ENCODE data around the gene MRPS2. TPM values are rescaled to one million over a fixed set of nuclear protein-coding genes. Genes with fewer than 3 reads are reported as not detected.

The MRPS2 gene
- total RNA-seq, 1 experiment from 2014 or later = 84.4 TPM

DNA sequence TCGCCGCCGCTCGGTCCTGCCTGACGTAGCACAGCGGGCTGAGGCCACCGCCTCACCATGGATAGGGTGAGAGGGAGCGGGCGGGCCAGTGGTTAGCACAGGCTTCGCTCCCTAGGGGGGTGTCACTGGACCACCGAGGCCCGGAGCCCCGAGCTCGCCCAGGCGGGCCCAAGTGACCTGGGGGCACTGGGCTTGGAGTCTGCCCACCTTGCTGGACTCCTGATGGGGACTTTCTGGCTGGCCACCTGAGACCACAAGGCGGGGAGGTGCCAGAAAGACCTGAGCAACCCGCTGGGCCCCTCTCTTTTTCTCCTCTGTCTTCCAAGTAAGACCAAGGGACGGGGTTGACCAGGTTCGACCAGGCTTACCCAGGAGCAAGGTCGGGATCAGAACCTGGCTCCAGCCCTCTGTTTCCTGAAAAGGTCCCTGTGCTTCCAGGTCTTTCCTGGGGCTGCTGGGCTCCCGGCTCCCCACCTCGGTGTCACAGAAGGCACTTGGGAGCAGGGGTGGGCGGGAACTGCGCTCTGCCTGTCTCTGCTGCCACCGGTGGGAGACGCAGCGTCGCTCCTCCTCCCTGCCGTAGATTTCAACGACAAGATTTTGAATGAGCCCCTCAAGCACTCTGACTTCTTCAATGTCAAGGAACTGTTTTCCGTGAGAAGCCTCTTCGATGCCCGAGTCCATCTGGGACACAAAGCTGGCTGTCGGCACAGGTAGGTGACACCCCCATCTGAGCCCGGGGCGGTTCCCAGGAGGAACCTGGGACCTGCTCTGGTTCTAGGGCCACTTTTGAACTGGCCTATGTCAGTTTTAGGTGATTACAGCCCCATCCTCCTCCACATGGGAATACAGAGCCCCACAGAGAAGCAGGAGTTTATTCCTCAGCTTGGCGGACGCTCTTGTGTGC, 1.0 kb downstream of the MRPS2 start:
- BruUV-seq (replicated peaks) = TSS peak; percentile 46
- ChIA-PET POLR2A (ENCODE audit: unreplicated experiment) (no interaction called here), CTCF (no interaction called here)
- H3K4me3 ChIP-seq = peak overlapping the region; percentile 63
- H3K36me3 ChIP-seq (ENCODE audit: low read depth) = no peaks in the 10 kb centered on the region
- no peaks in the 10 kb centered on the region for H3F3A ChIP-seq (ENCODE audit: insufficient read depth, low read depth)
- peak overlapping the region; percentile 91 for H3K4me2 ChIP-seq
- H3K27me3 ChIP-seq (ENCODE audit: insufficient read depth, low read depth) = no peaks in the 10 kb centered on the region
- H2AFZ ChIP-seq = peak overlapping the region; percentile 90; the same call in 1 of the 2 replicates
- no peak for TF ChIP-seq EZH2 (IDR thresholded peaks at IDR 0.05; ENCODE audit: low read depth)
- TF ChIP-seq, protein P1, sequence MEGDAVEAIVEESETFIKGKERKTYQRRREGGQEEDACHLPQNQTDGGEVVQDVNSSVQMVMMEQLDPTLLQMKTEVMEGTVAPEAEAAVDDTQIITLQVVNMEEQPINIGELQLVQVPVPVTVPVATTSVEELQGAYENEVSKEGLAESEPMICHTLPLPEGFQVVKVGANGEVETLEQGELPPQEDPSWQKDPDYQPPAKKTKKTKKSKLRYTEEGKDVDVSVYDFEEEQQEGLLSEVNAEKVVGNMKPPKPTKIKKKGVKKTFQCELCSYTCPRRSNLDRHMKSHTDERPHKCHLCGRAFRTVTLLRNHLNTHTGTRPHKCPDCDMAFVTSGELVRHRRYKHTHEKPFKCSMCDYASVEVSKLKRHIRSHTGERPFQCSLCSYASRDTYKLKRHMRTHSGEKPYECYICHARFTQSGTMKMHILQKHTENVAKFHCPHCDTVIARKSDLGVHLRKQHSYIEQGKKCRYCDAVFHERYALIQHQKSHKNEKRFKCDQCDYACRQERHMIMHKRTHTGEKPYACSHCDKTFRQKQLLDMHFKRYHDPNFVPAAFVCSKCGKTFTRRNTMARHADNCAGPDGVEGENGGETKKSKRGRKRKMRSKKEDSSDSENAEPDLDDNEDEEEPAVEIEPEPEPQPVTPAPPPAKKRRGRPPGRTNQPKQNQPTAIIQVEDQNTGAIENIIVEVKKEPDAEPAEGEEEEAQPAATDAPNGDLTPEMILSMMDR (conservative IDR thresholded peaks at IDR 0.05) = no peak
- intact Hi-C loops (cut with micrococcal nuclease; ENCODE audit: unreplicated experiment) = no loop called here
- no peak overlapping the region for H3K27ac ChIP-seq
- no peaks in the 10 kb centered on the region for H3K9me2 ChIP-seq (ENCODE audit: insufficient read depth)
- peaks cover 23% of the 10 kb centered on the region for H3K79me2 ChIP-seq (ENCODE audit: low read depth)
- peaks cover 9% of the 10 kb centered on the region; the same call in 1 of the 2 replicates for H3K4me1 ChIP-seq (replicated peaks; ENCODE audit: insufficient read depth)
- H4K20me1 ChIP-seq (ENCODE audit: insufficient read depth) = peaks cover 30% of the 10 kb centered on the region
- DNase-seq = no peak
- H3K9me3 ChIP-seq (ENCODE audit: insufficient read depth, low read depth) = no peaks in the 10 kb centered on the region

DNA sequence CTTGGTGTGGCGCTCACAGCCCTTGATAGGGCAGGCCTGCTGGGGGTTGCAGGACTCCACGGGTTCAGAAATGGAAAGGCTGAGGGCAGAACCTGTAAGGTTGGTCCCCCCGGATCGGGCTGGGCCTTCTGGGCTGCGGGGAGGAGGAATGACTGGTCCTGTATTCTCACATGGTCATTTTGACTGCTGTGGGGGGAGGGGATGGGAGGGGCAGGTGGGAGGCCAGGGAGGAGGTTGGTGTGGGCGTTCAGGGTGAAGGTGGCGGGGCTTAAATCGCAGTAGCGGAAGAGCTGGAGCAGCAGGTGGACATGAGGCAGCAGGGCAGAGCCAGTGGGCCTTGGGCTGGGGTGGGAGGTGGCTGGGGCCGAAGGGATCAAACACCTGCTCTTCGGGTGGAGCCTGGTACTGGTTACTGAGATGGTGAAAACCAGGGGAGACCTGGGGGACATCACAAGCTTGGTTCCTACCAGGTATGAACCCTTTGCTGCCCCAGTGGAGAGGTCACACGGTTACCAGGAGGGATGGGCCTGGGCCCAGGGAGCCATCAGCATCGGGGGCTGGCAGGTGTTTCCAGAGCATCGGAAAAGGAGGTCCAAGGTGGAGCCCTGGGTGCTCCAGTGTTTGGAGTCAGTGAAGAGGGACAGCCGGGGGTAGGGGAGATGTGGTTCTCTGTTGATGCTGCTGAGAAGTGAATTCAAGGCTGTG, 1.8 kb downstream of the MRPS2 start:
- intact Hi-C loops (cut with micrococcal nuclease; ENCODE audit: unreplicated experiment) = no loop called here
- peaks cover 30% of the 10 kb centered on the region for H4K20me1 ChIP-seq (ENCODE audit: insufficient read depth)
- no peak for TF ChIP-seq EZH2 (IDR thresholded peaks at IDR 0.05; ENCODE audit: low read depth)
- TF ChIP-seq, protein P1 (conservative IDR thresholded peaks at IDR 0.05) = no peak
- no peak for DNase-seq
- no peaks in the 10 kb centered on the region for H3K9me3 ChIP-seq (ENCODE audit: insufficient read depth, low read depth)
- H3K9me2 ChIP-seq (ENCODE audit: insufficient read depth) = no peaks in the 10 kb centered on the region
- peaks cover 23% of the 10 kb centered on the region for H3K79me2 ChIP-seq (ENCODE audit: low read depth)
- no peaks in the 10 kb centered on the region for H3K27me3 ChIP-seq (ENCODE audit: insufficient read depth, low read depth)
- CTCF ChIA-PET = no interaction called here
- H3K27ac ChIP-seq = no peak overlapping the region
- no peaks in the 10 kb centered on the region for H3K36me3 ChIP-seq (ENCODE audit: low read depth)
- H3K4me3 ChIP-seq = peak overlapping the region; percentile 63; the same call in 1 of the 2 replicates
- POLR2A ChIA-PET (ENCODE audit: unreplicated experiment) = no interaction called here
- no peak overlapping the region for H2AFZ ChIP-seq
- peaks cover 9% of the 10 kb centered on the region; the same call in 1 of the 2 replicates for H3K4me1 ChIP-seq (replicated peaks; ENCODE audit: insufficient read depth)
- H3K4me2 ChIP-seq = peak overlapping the region; percentile 91
- no peaks in the 10 kb centered on the region for H3F3A ChIP-seq (ENCODE audit: insufficient read depth, low read depth)
- no TSS peak for BruUV-seq (replicated peaks)

DNA sequence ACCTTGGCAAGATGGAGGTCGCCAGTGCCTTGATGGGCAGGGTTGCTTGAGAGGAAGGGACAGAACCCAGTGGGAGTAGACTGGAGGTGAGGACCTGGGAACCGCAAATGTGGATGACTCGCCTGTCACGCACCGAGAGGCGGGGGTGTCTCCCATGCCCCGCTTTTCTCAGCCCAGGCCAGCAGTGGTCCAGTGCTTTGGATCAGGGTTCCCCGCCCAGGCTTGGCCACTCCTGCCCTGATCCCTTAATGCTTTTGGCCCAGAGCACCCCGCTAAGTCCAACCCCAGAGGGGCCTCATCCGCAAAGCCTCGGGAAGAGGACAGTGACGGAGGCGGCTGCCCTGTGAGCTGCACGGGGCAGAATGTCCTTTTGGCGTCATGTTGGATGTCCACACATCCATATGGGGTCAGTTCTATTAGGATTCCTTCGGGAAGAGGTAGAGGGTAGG, 2.4 kb downstream of the MRPS2 start:
- Histone ChIP-seq H2AFZ (no peak overlapping the region), H3K4me3 (no peak overlapping the region), H3F3A (ENCODE audit: insufficient read depth, low read depth) (no peaks in the 10 kb centered on the region), H3K27ac (no peak overlapping the region), H3K79me2 (ENCODE audit: low read depth) (peaks cover 23% of the 10 kb centered on the region), H3K36me3 (ENCODE audit: low read depth) (no peaks in the 10 kb centered on the region), H4K20me1 (ENCODE audit: insufficient read depth) (peaks cover 30% of the 10 kb centered on the region), H3K4me2 (no peak overlapping the region), H3K9me2 (ENCODE audit: insufficient read depth) (no peaks in the 10 kb centered on the region), H3K4me1 (replicated peaks; ENCODE audit: insufficient read depth) (peaks cover 9% of the 10 kb centered on the region; the same call in 1 of the 2 replicates), H3K9me3 (ENCODE audit: insufficient read depth, low read depth) (no peaks in the 10 kb centered on the region), H3K27me3 (ENCODE audit: insufficient read depth, low read depth) (no peaks in the 10 kb centered on the region)
- intact Hi-C loops (cut with micrococcal nuclease; ENCODE audit: unreplicated experiment) = no loop called here
- ChIA-PET CTCF (no interaction called here), POLR2A (ENCODE audit: unreplicated experiment) (no interaction called here)
- DNase-seq = no peak
- TF ChIP-seq, protein P1 (conservative IDR thresholded peaks at IDR 0.05) = no peak
- TF ChIP-seq EZH2 (IDR thresholded peaks at IDR 0.05; ENCODE audit: low read depth) = no peak
- BruUV-seq (replicated peaks) = no TSS peak
